Measurements from ENCODE around the gene LST1.

GRCh38 chr6:31540640-31541039 lies 45.4 kb upstream of the LST1 start:
- TF ChIP-seq, protein P1, sequence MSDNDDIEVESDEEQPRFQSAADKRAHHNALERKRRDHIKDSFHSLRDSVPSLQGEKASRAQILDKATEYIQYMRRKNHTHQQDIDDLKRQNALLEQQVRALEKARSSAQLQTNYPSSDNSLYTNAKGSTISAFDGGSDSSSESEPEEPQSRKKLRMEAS (CRISPR knock-in tag; IDR thresholded peaks at IDR 0.05): no peak
- no peak for TF ChIP-seq CTCF (IDR thresholded peaks at IDR 0.05)
- TF ChIP-seq, protein P2, sequence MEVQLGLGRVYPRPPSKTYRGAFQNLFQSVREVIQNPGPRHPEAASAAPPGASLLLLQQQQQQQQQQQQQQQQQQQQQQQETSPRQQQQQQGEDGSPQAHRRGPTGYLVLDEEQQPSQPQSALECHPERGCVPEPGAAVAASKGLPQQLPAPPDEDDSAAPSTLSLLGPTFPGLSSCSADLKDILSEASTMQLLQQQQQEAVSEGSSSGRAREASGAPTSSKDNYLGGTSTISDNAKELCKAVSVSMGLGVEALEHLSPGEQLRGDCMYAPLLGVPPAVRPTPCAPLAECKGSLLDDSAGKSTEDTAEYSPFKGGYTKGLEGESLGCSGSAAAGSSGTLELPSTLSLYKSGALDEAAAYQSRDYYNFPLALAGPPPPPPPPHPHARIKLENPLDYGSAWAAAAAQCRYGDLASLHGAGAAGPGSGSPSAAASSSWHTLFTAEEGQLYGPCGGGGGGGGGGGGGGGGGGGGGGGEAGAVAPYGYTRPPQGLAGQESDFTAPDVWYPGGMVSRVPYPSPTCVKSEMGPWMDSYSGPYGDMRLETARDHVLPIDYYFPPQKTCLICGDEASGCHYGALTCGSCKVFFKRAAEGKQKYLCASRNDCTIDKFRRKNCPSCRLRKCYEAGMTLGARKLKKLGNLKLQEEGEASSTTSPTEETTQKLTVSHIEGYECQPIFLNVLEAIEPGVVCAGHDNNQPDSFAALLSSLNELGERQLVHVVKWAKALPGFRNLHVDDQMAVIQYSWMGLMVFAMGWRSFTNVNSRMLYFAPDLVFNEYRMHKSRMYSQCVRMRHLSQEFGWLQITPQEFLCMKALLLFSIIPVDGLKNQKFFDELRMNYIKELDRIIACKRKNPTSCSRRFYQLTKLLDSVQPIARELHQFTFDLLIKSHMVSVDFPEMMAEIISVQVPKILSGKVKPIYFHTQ (CRISPR knock-in tag; IDR thresholded peaks at IDR 0.05): no peak
- TF ChIP-seq FOXJ3 (CRISPR knock-in tag; IDR thresholded peaks at IDR 0.05; ENCODE audit: borderline replicate concordance): no peak
- TF ChIP-seq ZNF416 (CRISPR knock-in tag; IDR thresholded peaks at IDR 0.05): no peak
- TF ChIP-seq TEAD4 (CRISPR knock-in tag; IDR thresholded peaks at IDR 0.05): no peak
- no peak for TF ChIP-seq GABPB1 (CRISPR knock-in tag; IDR thresholded peaks at IDR 0.05)
- TF ChIP-seq, protein P3, sequence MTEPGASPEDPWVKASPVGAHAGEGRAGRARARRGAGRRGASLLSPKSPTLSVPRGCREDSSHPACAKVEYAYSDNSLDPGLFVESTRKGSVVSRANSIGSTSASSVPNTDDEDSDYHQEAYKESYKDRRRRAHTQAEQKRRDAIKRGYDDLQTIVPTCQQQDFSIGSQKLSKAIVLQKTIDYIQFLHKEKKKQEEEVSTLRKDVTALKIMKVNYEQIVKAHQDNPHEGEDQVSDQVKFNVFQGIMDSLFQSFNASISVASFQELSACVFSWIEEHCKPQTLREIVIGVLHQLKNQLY (CRISPR knock-in tag; IDR thresholded peaks at IDR 0.05): no peak
- TF ChIP-seq NFE2L1 (CRISPR knock-in tag; IDR thresholded peaks at IDR 0.05): no peak
- no peak for TF ChIP-seq ATF2 (CRISPR knock-in tag; IDR thresholded peaks at IDR 0.05; ENCODE audit: borderline replicate concordance, low read depth)
- no peak for TF ChIP-seq ARID4B (CRISPR knock-in tag; IDR thresholded peaks at IDR 0.05; ENCODE audit: borderline replicate concordance)
- TF ChIP-seq ATF3 (CRISPR knock-in tag; conservative IDR thresholded peaks at IDR 0.05): no peak
- TF ChIP-seq JUN (CRISPR knock-in tag; IDR thresholded peaks at IDR 0.05): no peak

Data from WTC11 (cell line).